GM04504 (cell line): ENCODE data around the gene RPUSD3.

Experiments
- DNase-seq: peaks from one replicate; pipeline ENCODE4 v3.0.0-alpha.2; 2012; ENCODE audit warnings: low read depth

RPUSD3 gene

GRCh38 chr3:9806688-9807589, 36.9 kb downstream of the RPUSD3 start:
- DNase-seq = no peak

- no peak for DNase-seq
Measured at GRCh38 chr3:9806137-9806536, 37.7 kb downstream of the RPUSD3 start.

- no peak for DNase-seq
Measured at GRCh38 chr3:9804996-9805395, 38.8 kb downstream of the RPUSD3 start.

GRCh38 chr3:9803494-9803893, 40.3 kb downstream of the RPUSD3 start:
- DNase-seq = no peak

GRCh38 chr3:9800529-9800928, 43.3 kb downstream of the RPUSD3 start:
- DNase-seq = no peak

- DNase-seq = no peak
Measured at GRCh38 chr3:9797196-9797945, 46.4 kb downstream of the RPUSD3 start.

- DNase-seq = no peak
Measured at GRCh38 chr3:9795207-9795606, 48.6 kb downstream of the RPUSD3 start.

GRCh38 chr3:9794400-9794799, 49.4 kb downstream of the RPUSD3 start:
- no peak for DNase-seq

GRCh38 chr3:9793161-9793781, 50.5 kb downstream of the RPUSD3 start:
- DNase-seq = no peak

- DNase-seq = peak; percentile 94
Measured at GRCh38 chr3:9792405-9793160, 51.2 kb downstream of the RPUSD3 start, which contains the start of the genes ARPC4 and TADA3. Gene ARPC4, plus strand, starts transcription at chr3:9793082. Its CDS starts 40 bp downstream, at chr3:9793122. Gene TADA3, minus strand, starts transcription at chr3:9792473. Its CDS starts 1,007 bp downstream, at chr3:9791466.

GRCh38 chr3:9791790-9792404, 51.9 kb downstream of the RPUSD3 start:
- no peak for DNase-seq

GRCh38 chr3:9791127-9791526, 52.7 kb downstream of the RPUSD3 start:
- DNase-seq = no peak
